GM19328 (cell line): ENCODE results near the gene SMOC2.

Experiments
- ATAC-seq: cut with Tn5 transposase; IDR thresholded peaks from one replicate; pipeline ENCODE4 v1.9.1; 2021; ENCODE audit warnings: mild to moderate bottlenecking, moderate library complexity; ENCODE audit not compliant: unreplicated experiment

SMOC2 gene

DNA sequence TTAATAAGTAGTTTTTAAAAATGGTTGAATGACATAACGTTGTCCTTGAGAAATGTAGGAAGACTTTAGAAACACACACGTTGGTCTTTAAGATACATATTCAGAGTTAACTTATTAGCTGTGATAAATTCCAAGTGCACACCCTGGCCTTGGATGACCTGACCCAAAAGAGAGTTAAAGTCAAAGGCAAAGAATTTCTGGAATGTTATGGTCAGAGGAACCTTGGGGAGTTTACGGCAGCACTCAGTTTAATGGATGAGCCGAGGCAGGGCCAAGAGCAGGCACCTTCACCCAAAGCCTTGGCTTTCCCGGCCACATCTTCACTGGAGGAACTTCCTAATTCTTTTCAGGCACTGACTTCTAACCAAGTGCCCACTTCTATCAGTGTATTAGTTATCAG lies 200.5 kb downstream of the SMOC2 start:
- no peak for ATAC-seq

DNA sequence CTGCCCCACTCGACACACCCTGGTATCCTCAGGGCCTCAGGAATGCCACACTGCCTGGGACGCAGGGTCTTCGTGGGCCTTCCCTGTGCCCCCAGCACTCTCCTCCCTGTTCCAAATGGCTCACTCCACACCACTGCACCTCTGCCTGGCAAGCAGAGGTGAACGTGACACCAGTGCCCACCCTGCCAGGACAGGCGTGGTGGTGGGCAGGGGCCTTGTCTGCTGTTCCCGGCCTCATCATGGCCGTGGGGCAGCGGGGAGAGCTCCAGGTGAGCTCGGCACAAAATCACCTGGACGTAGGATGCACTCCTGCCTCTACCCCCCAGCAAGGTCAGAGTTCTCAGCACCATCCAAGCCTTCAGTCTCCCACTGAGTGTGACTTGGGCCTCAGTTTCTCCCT lies 202.4 kb downstream of the SMOC2 start:
- no peak for ATAC-seq

DNA sequence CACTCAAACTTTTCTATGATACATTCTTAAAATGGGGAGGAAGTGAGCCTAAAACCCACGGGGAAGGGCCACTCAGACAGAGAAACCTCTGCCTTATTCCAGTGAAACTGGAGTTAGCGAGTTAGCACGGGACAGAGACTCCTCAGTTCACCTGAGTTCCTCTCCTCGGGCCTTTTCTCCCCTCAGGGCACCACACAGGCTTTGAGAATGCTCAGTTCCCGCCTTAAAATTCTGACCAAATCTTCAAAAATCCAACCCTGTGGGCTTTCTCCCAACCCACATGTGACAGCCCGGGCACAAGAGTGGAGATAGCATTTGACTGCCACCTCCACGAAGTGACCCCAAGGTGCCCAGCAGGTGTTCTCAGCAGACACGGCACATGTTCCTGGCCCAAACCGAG lies 204.3 kb downstream of the SMOC2 start:
- ATAC-seq, result no peak

DNA sequence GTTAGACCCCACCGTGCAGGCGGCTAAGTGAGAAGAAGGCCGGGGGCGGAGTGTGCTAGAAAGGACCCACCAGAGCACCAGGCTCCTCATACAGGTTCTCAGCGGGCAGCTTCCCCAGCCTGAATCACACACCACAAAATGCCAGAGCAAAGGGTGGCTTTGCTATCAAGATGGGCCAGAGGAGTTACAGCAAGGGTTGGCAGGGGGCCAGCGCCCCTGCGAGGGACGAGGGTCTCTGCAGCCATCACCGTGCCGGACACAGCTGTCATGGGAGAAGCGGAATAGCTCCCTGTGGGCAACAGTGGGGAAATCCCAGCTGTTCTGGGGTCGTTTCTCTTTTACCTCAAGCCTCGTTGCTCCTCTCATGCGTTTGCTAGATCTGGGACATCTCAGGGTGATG lies 206.3 kb downstream of the SMOC2 start:
- no peak for ATAC-seq

DNA sequence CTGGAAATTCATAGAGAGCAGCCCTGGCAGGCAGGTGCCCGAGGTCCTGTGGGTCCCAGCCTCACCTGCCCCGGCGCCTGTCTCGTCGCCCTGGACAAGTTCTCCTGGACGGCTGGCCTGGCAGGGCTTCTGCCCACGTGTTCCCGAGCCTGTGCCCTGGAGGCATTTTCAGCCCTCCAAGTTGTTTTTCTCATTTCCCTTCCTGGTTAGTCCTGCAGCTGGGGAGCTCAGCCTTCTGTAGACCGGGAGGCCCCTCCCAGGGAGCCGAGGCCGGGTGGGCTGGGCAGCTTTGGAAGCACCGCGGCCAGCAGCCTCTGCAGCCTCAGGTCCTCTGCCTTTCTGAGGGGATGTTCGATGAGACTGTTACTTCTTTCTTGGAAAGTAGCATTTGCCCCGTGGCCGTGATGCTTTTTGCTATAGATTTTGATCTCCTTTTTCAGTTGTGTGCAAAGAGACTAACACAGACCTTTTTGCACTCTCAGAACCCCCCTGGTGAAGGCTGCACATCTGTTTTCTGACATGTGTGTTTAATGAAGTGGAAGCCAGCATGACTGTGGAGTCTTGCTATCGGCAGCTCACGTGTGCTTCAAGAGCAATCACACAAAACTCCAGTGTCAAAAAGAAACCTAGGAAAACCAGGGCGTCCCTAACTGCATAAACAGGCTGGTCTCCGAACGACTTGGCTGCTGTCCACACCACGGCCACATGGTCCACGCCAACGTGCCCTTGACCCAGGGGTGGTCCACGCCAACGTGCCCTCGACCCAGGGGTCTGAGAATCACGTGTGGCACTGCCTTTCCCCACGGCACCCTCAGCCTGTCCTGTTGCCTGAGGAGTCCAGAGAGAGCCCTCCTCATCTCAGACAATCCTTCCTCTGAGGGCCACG lies 207.5 kb downstream of the SMOC2 start:
- ATAC-seq, result no peak

DNA sequence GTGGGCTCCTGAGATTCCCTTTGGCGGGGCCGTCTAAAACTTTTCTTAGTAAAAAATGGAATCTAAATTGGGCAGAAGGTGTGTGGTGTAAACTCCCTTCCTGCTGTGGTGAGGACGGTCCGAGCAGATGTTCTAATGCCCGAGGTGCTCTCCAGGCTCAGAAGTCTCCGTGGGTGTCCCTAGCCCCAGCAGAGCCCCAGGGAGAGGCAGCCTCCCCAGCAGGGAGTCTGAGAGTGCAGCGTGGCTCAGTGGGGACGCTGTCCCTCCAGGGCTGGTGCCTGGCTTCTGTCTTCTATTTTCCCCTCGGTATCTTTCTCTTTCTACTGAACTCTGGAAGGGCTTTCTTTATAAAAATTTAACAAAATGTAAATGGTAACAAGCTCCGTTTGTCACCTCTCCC lies 208.2 kb downstream of the SMOC2 start:
- ATAC-seq, result no peak

DNA sequence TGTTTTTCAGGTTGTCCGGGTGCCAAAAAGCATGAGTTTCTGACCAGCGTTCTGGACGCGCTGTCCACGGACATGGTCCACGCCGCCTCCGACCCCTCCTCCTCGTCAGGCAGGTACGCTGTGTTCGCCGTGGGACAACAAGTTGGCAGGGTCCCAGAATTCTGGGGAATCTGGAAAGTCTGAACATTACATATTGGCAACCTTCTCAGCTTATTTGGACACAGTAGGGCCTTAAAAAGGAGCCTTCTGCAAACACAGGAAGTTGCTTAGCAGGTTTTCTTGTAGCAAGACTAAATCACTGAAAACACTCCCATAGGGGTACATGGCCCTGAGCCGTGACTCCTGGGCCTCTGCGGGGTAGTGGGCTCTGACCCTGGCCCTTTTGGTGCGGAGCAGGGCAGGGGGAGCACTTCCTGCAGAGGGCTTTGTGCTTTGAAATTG lies 209.7 kb downstream of the SMOC2 start:
- ATAC-seq, result no peak

DNA sequence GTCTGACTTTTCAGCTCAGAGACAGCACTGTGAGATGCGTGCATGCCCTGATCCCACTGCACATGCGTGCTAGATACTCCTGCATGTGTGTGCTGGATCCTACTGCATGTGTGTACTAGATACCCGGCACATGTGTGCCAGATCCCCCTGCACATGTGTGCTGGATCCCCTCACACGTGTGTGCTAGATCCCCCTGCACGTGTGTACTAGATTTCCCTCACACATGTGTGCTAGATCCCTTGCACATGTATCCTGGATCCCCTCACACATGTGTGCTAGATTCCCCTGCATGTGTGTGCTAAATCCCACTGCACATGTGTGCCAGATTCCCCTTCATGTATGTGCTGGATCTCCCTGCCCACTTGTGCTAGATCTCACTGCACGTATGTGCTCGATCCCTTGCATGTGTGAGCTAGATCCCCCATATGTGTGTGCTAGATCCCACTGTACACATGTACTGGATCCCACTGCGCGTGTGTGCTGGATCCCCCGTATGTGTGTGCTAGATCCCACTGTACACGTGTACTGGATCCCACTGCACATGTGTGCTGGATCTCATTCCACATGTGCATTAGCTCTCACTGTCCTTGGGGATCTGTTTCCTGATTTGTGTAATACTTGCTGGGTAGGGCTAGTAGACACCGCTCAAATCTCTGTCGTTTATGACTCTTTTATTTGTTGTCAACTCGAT lies 214.6 kb downstream of the SMOC2 start:
- ATAC-seq, result no peak

DNA sequence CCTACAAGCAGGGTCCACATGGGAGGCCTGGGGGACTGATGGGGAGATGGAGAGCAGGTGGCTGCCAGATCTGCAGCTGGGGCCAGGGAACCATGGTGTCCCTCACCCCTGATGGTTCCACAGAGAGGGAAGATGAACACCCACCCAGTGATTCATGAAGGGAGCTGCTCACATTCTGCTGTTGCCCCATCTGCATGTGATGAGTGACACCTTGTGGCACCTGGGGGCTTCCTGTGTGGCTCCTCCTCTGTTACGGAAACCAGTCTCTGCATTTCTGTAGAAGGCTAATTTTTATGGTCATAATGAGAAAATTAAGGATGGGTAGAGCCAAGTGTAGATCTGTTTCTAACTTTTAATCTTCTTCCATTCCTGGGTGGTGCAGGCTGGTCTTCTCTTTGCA lies 217.1 kb downstream of the SMOC2 start:
- no peak for ATAC-seq

DNA sequence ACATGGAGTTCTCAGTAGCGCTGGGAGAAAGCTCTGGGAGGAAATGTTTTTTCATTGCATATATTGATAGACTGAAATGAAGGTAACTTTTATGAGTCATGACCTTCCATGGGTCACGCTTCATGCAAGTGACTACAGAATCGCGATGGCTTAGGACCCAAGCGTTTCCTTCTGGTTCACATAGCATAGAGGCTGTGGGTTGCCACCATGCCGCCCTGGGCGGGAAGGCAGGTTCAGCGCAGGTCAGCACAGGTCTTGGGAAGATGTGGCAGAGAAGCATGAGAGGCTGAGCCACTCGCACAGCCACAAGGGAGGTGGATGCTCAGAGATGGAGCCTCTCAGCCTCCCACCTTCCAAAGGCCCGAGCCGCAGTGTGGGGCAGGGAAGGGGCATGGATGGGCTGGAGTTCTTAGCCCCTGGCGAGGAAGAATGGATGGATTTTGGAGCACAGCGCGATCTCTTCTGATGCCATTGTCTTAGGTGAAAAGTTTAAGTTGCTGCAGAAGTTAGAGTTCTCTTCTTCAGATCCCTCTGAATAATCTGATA lies 219.5 kb downstream of the SMOC2 start:
- no peak for ATAC-seq

DNA sequence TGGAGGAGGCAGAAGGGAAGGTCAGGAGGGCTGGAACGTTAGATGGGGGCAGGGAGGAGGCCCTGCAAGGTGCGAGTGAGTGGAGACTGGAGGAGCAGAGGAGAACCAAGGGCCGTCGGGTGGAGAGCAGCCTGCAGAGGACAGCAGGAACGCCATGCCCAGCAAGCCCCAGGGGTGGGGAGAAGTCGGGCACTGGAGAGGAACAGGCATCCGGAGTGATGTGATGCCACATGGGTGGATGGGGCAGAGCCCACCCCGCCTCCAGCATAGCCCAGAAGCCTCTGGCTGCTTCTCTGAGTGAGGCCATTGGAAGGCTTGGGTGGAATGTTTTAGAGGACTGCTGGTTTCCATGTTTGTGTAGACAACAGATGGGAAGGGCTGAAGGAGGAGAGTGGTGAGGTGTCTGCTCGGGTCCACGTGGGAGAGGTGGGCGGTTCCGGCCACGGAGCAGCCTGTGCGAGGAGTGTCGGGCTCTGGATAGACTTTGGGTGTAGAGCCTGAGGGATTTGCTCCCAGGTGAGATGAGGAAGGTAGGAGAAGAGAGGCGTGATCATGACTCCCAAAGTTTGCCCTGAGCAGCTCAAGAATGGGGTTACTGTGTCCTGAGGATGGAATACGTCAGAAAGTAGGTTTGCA lies 221.4 kb downstream of the SMOC2 start:
- ATAC-seq, result no peak

DNA sequence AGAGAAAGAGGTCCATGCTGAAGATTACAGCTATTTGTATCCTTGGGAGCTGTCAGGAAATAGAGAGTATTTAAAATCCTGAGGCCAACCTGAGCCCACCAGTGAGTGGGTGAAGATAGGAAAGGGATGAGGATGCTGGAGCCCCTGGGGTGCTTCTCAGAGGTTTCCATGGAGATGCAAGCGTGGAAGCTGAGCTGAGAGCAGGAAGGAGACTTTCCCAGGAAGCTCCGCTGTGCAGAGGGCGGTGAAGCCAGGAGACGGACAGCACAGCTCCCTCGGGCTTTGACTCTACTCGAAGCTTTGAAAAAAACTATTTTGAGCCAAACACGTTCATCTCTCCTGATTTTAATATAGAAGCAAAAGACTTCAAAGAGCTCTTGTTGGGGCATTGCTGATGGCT lies 222.1 kb downstream of the SMOC2 start:
- ATAC-seq, result no peak

DNA sequence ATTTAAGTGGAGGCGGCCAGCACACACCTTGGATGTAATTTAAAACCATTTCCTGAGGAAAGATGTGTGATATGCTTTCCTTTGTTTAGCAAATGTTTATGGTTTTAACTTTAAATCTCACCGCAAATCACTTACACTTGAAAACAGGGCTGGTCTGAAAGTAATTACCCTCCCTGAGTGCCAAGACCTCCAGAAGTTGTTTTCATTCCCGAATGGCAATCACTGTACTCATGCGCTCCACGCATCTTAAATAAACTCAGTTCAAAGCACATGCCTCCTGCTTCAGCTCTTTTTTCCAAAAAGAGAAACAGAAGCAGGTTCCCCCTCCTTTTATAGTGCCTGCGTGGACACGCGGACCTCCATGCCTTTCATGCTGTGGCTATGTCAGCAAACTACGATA lies 224.0 kb downstream of the SMOC2 start:
- ATAC-seq, result no peak

DNA sequence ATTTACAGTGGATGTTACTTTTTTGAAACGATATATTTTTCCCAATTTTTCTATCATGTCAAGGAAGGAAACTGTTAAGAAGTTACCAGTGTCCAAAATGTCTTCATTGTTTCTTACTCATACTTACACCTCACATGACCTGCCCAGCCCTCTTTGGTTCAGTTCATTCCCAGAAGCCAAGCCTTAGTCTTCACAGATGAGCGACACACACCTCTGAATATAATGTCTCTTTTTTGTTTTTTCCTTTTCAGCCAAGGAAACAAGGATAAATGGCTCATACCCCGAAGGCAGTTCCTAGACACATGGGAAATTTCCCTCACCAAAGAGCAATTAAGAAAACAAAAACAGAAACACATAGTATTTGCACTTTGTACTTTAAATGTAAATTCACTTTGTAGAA lies 225.2 kb downstream of the SMOC2 start:
- no peak for ATAC-seq

DNA sequence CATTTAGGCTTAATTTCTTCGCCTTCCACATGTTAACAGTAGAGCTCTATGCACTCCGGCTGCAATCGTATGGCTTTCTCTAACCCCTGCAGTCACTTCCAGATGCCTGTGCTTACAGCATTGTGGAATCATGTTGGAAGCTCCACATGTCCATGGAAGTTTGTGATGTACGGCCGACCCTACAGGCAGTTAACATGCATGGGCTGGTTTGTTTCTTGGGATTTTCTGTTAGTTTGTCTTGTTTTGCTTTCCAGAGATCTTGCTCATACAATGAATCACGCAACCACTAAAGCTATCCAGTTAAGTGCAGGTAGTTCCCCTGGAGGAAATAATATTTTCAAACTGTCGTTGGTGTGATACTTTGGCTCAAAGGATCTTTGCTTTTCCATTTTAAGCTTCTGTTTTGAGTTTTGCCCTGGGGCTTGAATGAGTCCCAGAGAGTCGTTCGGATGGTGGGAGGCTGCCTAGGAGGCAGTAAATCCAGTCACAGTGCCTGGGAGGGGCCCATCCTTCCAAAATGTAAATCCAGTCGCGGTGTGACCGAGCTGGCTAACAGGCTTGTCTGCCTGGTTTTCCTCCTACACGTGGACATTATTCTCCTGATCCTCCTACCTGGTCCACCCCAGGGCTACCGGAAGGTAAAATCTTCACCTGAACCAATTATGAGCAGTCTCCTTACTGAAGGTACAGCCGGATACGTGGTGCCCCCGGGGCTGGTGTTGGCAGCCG lies 225.9 kb downstream of the SMOC2 start:
- no peak for ATAC-seq

DNA sequence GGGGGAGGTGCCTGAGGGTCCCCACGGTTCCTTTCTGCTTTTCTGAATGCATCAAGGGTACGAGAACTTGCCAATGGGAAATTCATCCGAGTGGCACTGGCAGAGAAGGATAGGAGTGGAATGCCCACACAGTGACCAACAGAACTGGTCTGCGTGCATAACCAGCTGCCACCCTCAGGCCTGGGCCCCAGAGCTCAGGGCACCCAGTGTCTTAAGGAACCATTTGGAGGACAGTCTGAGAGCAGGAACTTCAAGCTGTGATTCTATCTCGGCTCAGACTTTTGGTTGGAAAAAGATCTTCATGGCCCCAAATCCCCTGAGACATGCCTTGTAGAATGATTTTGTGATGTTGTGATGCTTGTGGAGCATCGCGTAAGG lies 226.4 kb downstream of the SMOC2 start:
- no peak for ATAC-seq

DNA sequence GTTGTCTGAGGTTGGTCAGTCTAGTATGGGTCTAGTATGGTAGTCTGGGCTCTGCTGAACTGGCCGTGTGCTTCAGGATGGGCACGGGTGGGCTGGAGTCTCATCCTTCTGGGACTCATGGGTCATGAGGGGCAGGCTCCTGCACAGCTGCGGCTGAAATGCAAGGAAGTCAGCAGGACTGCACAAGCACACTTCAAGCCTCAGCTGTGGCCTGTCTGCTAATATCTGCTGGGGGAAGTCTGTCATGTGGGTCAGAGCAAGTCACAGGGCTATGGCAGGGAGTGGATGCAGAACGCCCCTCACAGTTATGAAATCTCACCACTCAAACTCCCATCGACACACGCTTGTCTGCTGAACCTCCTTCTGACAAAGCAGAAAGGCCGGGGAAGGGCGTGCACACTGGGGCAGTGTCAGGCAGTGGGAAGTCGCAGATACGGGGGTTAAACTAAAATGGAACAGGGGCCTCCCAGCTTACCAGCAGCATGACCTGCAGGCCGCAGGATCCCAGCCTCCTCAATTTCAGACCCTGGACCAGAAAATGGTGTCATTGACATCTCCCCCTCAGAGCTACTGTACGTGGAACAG lies 229.5 kb downstream of the SMOC2 start:
- ATAC-seq, result no peak

DNA sequence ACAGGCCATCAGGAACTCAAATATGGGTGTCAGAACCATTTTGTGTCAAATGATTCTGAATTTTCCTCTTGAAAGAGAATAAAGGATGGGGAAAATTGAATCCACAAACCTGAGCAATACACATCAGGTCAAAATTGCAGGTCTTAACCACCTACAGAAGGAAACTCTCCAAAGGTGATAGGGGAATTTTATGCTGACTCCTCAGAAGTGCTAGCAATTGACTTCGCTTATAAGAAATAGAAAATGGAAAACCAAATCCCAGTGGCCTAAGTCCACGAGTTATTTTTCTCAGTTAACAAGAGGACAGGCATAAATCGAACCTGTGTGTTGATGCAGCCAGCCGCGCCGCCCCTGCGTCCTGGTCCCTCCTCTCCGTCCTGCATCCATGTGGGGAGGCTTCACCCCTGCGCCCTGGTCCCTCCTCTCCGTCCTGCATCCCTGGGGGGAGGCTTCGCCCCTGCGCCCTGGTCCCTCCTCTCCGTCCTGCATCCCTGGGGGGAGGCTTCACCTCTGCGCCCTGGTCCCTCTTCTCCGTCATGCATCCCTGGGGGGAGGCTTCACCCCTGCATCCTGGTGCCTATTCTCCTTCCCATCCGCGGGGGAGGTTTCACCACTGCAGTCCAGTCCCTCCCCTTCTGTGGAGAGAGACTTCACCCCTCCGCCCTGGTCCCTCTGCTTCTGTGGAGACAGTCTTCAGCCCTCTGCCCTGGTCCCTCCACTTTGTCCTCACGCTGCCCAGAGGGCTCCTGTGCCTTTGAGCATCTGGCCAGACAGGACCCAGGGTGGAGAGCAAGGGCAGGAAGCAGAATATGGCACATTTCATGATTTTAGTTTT lies 230.3 kb downstream of the SMOC2 start:
- no peak for ATAC-seq

DNA sequence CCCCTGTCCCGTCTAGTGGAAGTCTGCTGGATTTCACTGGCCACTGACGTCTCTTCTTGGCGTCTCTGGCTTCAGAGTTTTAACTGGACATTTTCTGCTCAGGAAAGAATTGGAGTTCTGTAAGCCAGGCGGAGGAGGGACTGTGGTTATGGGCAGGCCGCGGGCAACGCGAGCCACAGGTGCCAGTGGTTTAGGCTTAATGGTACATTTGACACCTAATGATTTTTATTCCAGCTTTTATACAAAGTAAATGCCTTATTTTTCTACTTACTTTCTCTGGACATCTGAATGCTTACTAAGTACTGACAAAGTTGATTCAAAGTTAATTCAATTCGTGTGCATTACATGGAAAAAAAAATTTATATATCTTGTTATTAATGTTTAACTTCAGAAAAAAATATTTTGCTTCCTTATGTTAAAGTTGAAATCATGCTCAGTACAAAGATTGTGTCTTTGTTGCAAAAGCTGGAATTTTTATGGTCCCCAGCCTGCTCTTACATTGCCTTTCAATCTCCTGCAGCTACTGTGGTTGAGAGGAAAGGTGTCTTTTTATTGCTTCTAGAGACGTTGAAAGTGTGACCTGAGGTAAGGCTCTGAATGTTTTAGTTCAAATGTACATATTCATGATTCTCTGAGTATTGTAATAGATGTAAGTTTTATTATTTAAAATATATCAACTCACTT lies 231.0 kb downstream of the SMOC2 start:
- ATAC-seq, result no peak
